Brain microvascular endothelial cell (primary cell): ENCODE measurements around the gene SOCS2.

Experiments
- DNase-seq: peaks from one replicate; pipeline ENCODE4 v3.0.0-alpha.2; 2020
- H3K27ac ChIP-seq: fragments of 250-450 bp; sonication (Bioruptor Pico); 2 replicates; pipeline ENCODE4 v1.5.1; 2020; ENCODE audit warnings: mild to moderate bottlenecking, moderate library complexity
- H3K27me3 ChIP-seq: fragments of 250-450 bp; sonication (Bioruptor Pico); replicated peaks from 2 replicates; pipeline ENCODE4 v1.5.1; 2020; ENCODE audit warnings: mild to moderate bottlenecking
- H3K36me3 ChIP-seq: fragments of 250-450 bp; sonication (Bioruptor Pico); replicated peaks from 2 replicates; pipeline ENCODE4 v1.5.1; 2020; ENCODE audit warnings: mild to moderate bottlenecking
- H3K4me3 ChIP-seq: 2 replicates; pipeline ENCODE4 v1.5.1; 2011; ENCODE audit warnings: low read depth, mild to moderate bottlenecking, control low read depth, low read length, moderate library complexity
- in situ Hi-C: cut with HindIII; loops from 2 replicates; pipeline ENCODE4 v1.10.0; 2017; ENCODE audit warnings: low sequenced_read_pairs, low pct_ligation_motif_present
- TF ChIP-seq, protein P1 (sequence below): IDR thresholded peaks from 2 replicates; pipeline ENCODE4 v1.5.1; 2011; ENCODE audit warnings: low read depth, mild to moderate bottlenecking, moderate library complexity, low read length, control low read depth, inconsistent platforms; ENCODE audit errors: missing control alignments

SOCS2 gene

GRCh38 chr12:93599192-93599591, 26.7 kb downstream of the SOCS2 start:
- no peak overlapping the region for H3K27ac ChIP-seq
- no peak overlapping the region for H3K4me3 ChIP-seq
- TF ChIP-seq, protein P1, sequence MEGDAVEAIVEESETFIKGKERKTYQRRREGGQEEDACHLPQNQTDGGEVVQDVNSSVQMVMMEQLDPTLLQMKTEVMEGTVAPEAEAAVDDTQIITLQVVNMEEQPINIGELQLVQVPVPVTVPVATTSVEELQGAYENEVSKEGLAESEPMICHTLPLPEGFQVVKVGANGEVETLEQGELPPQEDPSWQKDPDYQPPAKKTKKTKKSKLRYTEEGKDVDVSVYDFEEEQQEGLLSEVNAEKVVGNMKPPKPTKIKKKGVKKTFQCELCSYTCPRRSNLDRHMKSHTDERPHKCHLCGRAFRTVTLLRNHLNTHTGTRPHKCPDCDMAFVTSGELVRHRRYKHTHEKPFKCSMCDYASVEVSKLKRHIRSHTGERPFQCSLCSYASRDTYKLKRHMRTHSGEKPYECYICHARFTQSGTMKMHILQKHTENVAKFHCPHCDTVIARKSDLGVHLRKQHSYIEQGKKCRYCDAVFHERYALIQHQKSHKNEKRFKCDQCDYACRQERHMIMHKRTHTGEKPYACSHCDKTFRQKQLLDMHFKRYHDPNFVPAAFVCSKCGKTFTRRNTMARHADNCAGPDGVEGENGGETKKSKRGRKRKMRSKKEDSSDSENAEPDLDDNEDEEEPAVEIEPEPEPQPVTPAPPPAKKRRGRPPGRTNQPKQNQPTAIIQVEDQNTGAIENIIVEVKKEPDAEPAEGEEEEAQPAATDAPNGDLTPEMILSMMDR = no peak
- no peak for DNase-seq
- no peaks in the 10 kb centered on the region for H3K36me3 ChIP-seq
- in situ Hi-C loops = no loop called here
- H3K27me3 ChIP-seq = no peaks in the 10 kb centered on the region

GRCh38 chr12:93601591-93601990, 29.1 kb downstream of the SOCS2 start:
- Histone ChIP-seq H3K27ac (no peak overlapping the region), H3K36me3 (no peaks in the 10 kb centered on the region), H3K4me3 (no peak overlapping the region), H3K27me3 (no peaks in the 10 kb centered on the region)
- TF ChIP-seq, protein P1 = no peak
- in situ Hi-C loops = no loop called here
- DNase-seq = no peak

DNA sequence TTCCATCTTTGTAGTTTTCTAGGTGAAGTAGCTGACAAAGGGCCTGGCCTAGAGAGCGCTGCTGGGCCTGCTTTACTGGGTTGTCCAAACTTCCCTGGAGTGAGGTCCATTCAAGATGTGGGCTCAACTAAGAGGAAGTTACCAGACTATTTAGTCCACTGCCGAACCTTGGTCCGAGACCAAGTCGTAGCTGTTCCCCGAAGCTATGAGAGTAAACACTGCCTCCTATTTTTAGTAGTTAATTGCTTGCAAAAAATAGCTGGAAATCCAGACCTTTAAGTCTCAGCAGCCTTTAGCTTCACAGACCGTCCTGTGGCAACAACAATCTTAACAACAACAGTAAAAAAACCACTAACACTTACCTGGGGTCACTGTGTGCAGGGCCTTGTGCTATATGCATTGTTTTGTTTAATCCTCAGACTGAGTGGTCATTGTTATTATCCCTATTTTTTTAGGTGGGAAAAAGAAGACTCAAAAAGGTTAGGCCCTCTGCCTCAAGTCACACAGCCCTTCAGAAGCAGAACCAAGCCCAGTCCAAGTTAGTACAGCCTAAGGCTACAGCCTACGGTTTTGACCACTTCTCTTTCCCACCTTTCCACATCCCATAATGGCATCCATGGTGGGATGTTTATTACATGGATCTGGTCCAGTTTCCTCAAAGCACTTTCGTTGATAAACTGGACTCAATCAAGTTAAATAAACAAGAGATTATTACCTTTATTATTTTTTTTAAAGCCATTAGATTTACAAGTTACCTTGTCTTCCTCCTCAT, 30.6 kb downstream of the SOCS2 start:
- DNase-seq = no peak
- TF ChIP-seq, protein P1 = no peak
- Histone ChIP-seq H3K27ac (no peak overlapping the region), H3K4me3 (no peak overlapping the region), H3K27me3 (no peaks in the 10 kb centered on the region), H3K36me3 (no peaks in the 10 kb centered on the region)
- in situ Hi-C loops = no loop called here

DNA sequence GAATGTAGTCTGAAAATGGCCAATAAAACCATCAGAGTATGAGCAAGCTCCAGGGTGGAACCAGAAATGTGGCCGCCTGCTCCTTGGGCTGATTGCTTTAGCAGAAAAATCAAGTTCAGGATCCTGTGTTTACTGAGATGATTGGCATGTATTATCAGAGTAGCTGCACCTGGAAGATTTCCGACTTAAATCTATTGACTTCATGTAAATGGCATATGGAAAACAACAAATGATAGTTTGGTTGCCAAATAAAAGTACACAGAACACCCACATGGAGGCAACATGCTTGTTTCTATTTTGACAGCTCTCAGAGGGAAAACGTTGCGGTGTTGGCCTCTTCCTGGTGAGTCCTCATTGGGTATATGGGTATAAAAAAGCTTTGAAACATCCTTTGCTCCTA, 31.3 kb downstream of the SOCS2 start:
- no peak overlapping the region for H3K27ac ChIP-seq
- H3K36me3 ChIP-seq = no peaks in the 10 kb centered on the region
- TF ChIP-seq, protein P1 = no peak
- no peak for DNase-seq
- in situ Hi-C loops = no loop called here
- H3K27me3 ChIP-seq = no peaks in the 10 kb centered on the region
- no peak overlapping the region for H3K4me3 ChIP-seq

- H3K27ac ChIP-seq = no peak overlapping the region
- no peaks in the 10 kb centered on the region for H3K27me3 ChIP-seq
- no peak for DNase-seq
- H3K36me3 ChIP-seq = no peaks in the 10 kb centered on the region
- in situ Hi-C loops = no loop called here
- no peak overlapping the region for H3K4me3 ChIP-seq
- TF ChIP-seq, protein P1 = no peak
Observed at GRCh38 chr12:93608313-93608712, 35.8 kb downstream of the SOCS2 start.
